ENCODE measurements around the gene TCF4. TPM values are rescaled to one million over a fixed set of nuclear protein-coding genes. Genes with fewer than 3 reads are reported as not detected.

The TCF4 gene
- total and polyA plus RNA-seq, 2 of the 13 experiments (the other 11 are each of a cell fraction or from before 2014, with no cell fraction given), result not detected

GRCh38 chr18:55353391-55353790 is 234.6 kb downstream of the TCF4 start:
- Histone ChIP-seq H3K9me3 (ENCODE audit: low read length) (no peaks in the 10 kb centered on the region), H4K20me1 (ENCODE audit: insufficient read depth, low read length) (no peaks in the 10 kb centered on the region), H3K4me2 (ENCODE audit: low read depth, low read length) (no peak overlapping the region), H3K79me2 (ENCODE audit: insufficient read depth, low read length) (no peaks in the 10 kb centered on the region), H3K36me3 (replicated peaks in 1 of 2; ENCODE audit: control insufficient read depth in 1 of 2, insufficient read depth in 2 of 2, low read length in 2 of 2) (no peaks in the 10 kb centered on the region), H3K27me3 (ENCODE audit: control insufficient read depth in 1 of 2, insufficient read depth in 2 of 2, low read length in 2 of 2) (no peaks in the 10 kb centered on the region), H3K27ac (ENCODE audit: extremely low read length, insufficient read depth, low read length) (no peak overlapping the region), H3K4me3 (replicated peaks in 1 of 3; ENCODE audit: insufficient read depth in 1 of 3, low read depth in 2 of 3, low read length in 3 of 3) (no peak overlapping the region), H3K9ac (ENCODE audit: insufficient read depth, low read depth, low read length) (no peak overlapping the region), H2AFZ (ENCODE audit: low read length) (no peak overlapping the region), H3K4me1 (ENCODE audit: insufficient read depth, low read length) (no peaks in the 10 kb centered on the region)
- TF ChIP-seq ZNF451 (CRISPR knock-in tag; IDR thresholded peaks at IDR 0.05), result no peak
- TF ChIP-seq FOXO1 (CRISPR knock-in tag; IDR thresholded peaks at IDR 0.05), result no peak
- no peak for TF ChIP-seq DNMT3B (CRISPR knock-in tag; conservative IDR thresholded peaks at IDR 0.05)
- TF ChIP-seq ZNF431 (CRISPR knock-in tag; IDR thresholded peaks at IDR 0.05; ENCODE audit: borderline replicate concordance, low read depth), result no peak
- TF ChIP-seq IRF1 (CRISPR knock-in tag; IDR thresholded peaks at IDR 0.05; ENCODE audit: low read depth), result no peak
- TF ChIP-seq ZNF746 (CRISPR knock-in tag; IDR thresholded peaks at IDR 0.05), result no peak
- no peak for TF ChIP-seq ZKSCAN1 (IDR thresholded peaks at IDR 0.05; ENCODE audit: low read length)
- no peak for TF ChIP-seq ZNF367 (CRISPR knock-in tag; IDR thresholded peaks at IDR 0.05; ENCODE audit: borderline replicate concordance)
- TF ChIP-seq BCL6 (CRISPR knock-in tag; IDR thresholded peaks at IDR 0.05), result no peak
- no peak for DNase-seq (ENCODE audit: low spot score)
- in situ Hi-C loops (cut with HindIII; ENCODE audit: extremely low pct_ligation_motif_present, low pct_unique_long_range_greater_than_20kb), result no loop called here
- ChIA-PET CTCF (ENCODE audit: low intra/inter-chr PET ratio, low total read pairs) (no interaction called here), POLR2A (no interaction called here)
- intact Hi-C loops (cut with micrococcal nuclease; ENCODE audit: unreplicated experiment), result no loop called here
- no peak for ATAC-seq
- FAIRE-seq, result no peak
- WGBS (ENCODE audit: low lambda C conversion rate), result 36% methylated on average over 3 of the region's 3 CpGs
- BruUV-seq (replicated peaks), result no TSS peak

Measured in HepG2 (cell line).